Endometrial microvascular endothelial cells (primary cell): ENCODE measurements around the gene ARL1. TPM values are rescaled to one million over a fixed set of nuclear protein-coding genes. Genes with fewer than 3 reads are reported as not detected.
"Not testable (repeated sequence)": the region's sequence is repeated elsewhere in the genome, so short reads cannot be mapped to it uniquely, and the experiment has no call there.

ENCODE experiments used
- in situ Hi-C: cut with HindIII; loops from 2 replicates; pipeline ENCODE4 v1.10.0; 2017; ENCODE audit warnings: low sequenced_read_pairs, low pct_unique_long_range_greater_than_20kb; ENCODE audit errors: inconsistent ontology term
- total RNA-seq: library from RNA; depleted of rRNA; stranded (reverse); fragments of >200 nt; gene quantifications from one replicate; pipeline ENCODE4 v1.2.3, GENCODE V29; 2015; ENCODE audit errors: inconsistent ontology term

Gene ARL1
- 45.7 TPM for total RNA-seq

GRCh38 chr12:101407436-101408345 is at the start of gene ARL1:
Gene ARL1 (minus strand): TSS chr12:101407772. CDS start chr12:101407645, 127 bp downstream.
- in situ Hi-C loops = no loop called here

GRCh38 chr12:101455685-101456084 is 48.1 kb upstream of the ARL1 start:
- in situ Hi-C loops = no loop called here

GRCh38 chr12:101441461-101442224 is 34.1 kb upstream of the ARL1 start:
- in situ Hi-C loops = no loop called here

- in situ Hi-C loops = no loop called here
Measured at GRCh38 chr12:101439236-101439635, 31.7 kb upstream of the ARL1 start.

GRCh38 chr12:101436136-101436535 is 28.6 kb upstream of the ARL1 start:
- in situ Hi-C loops = no loop called here

GRCh38 chr12:101430456-101430855 is 22.9 kb upstream of the ARL1 start:
- in situ Hi-C loops = no loop called here

GRCh38 chr12:101424620-101425019 is 17.0 kb upstream of the ARL1 start:
- in situ Hi-C loops = no loop called here

- in situ Hi-C loops = not testable (repeated sequence)
Measured at GRCh38 chr12:101422066-101422465, 14.5 kb upstream of the ARL1 start.

- in situ Hi-C loops = no loop called here
Measured at GRCh38 chr12:101415228-101415627, 7.7 kb upstream of the ARL1 start.

- in situ Hi-C loops = no loop called here
Measured at GRCh38 chr12:101414533-101415119, 7.1 kb upstream of the ARL1 start.

- in situ Hi-C loops = not testable (repeated sequence)
Measured at GRCh38 chr12:101410169-101410568, 2.6 kb upstream of the ARL1 start.

- in situ Hi-C loops = no loop called here
Measured at GRCh38 chr12:101407049-101407435, 530 bp downstream of the ARL1 start.

GRCh38 chr12:101391181-101391580 is 16.4 kb downstream of the ARL1 start:
- in situ Hi-C loops = not testable (repeated sequence)

- in situ Hi-C loops = no loop called here
Measured at GRCh38 chr12:101379149-101379548, 28.4 kb downstream of the ARL1 start.

- in situ Hi-C loops = no loop called here
Measured at GRCh38 chr12:101375573-101375972, 32.0 kb downstream of the ARL1 start.

- in situ Hi-C loops = no loop called here
Measured at GRCh38 chr12:101372431-101372830, 35.1 kb downstream of the ARL1 start.

- in situ Hi-C loops = no loop called here
Measured at GRCh38 chr12:101368016-101368415, 39.6 kb downstream of the ARL1 start.

- in situ Hi-C loops = no loop called here
Measured at GRCh38 chr12:101361455-101361854, 46.1 kb downstream of the ARL1 start.

- in situ Hi-C loops = no loop called here
Measured at GRCh38 chr12:101356794-101357193, 50.8 kb downstream of the ARL1 start.

- in situ Hi-C loops = no loop called here
Measured at GRCh38 chr12:101351682-101352081, 55.9 kb downstream of the ARL1 start.
